Heart left ventricle (tissue), 13 donors: ENCODE measurements around the gene GTSE1.

Experiments
- POLR2A ChIP-seq, 2 donors: fragments of 450-650 bp; IDR thresholded peaks; one replicate each; pipeline ENCODE4 v1.6.1; 2017; ENCODE audit warnings: antibody characterized with exemption in 2 of 2, mild to moderate bottlenecking in 2 of 2, moderate library complexity in 2 of 2
- TF ChIP-seq, protein P1 (sequence below), 12 donors: fragments of 200-600 bp; sonication (generic) in 4 of 12; IDR thresholded peaks; one replicate each; pipeline versions ENCODE4 v1.5.0 to v1.8.0; 2018 to 2022; ENCODE audit warnings: antibody characterized with exemption in 12 of 12, mild to moderate bottlenecking in 5 of 12
- donor health status: ischemic (EF 13 %, LVEDD 7.1; RV severe dilation, severe dysfunction).
- donor health status: DM: no; HTN: yes; CAD: no.
- donor health status: DM: no; HTN: no; CAD: no.
- donor health status: ischemic (EF 25% LVEDD 6.9; RV normal size, moderate dysfunction).
- donor health status: ischemic (EF 25% LVEDD 5.7; RV mildly dilated, moderate dysfunction).
- donor health status: ischemic (EF 35%, LVEDD 5.7; RV mildly dilated, moderate dysfunction).
- donor health status: nonischemic (EF 11% LVEDD 7.7; RV severe dilation, severe dysfunction).
- donor health status: DM: yes; HTN: yes; CAD: no.
- donor health status: PGD.
- donor health status: ischemic (EF 29% LVEDD 5.4; RV normal size, mild dysfunction).
- donor health status: nonischemic (EF 23%, LVEDD 6.1; RV moderate dilation, normal function).

DNA sequence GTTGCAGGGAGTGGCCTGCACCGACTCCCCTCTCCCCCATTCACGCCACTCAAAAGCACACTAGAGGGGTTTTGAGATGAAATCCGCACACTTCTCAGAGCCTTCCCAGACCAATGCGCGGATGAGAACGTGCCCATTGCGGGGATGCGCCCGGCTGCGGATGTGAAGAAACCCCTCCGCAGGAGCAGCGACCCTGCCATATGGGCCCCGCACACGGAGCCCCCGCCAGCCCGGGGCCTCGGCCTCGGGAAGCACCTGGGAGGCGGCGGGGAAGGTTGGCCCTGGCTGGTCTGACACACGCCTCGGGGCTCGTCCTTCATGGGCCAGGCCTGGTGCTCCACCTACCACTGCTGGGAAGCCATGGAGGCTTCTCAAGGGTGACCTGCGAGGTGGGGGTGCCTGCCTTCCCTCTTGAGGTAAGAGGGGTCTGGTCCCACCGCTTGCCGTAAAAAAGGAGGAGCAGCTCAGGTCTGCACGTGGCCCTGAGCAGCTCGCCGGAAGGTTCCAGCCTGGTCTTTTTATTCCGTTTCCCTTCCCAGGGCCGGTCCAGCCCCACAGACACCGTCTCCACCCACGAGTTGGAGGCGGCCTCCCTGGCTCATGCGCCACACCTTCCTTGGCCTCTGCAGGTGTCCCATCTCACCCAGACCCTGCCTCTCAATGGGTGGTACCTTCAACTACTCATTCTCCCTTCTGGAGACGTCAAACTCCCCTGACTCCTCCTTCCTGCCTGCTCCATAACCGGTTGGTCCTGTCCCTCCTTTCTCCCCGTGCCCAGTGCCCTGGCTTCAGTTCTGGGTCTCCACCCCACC lies 78.2 kb downstream of the GTSE1 start:
- TF ChIP-seq, protein P1, sequence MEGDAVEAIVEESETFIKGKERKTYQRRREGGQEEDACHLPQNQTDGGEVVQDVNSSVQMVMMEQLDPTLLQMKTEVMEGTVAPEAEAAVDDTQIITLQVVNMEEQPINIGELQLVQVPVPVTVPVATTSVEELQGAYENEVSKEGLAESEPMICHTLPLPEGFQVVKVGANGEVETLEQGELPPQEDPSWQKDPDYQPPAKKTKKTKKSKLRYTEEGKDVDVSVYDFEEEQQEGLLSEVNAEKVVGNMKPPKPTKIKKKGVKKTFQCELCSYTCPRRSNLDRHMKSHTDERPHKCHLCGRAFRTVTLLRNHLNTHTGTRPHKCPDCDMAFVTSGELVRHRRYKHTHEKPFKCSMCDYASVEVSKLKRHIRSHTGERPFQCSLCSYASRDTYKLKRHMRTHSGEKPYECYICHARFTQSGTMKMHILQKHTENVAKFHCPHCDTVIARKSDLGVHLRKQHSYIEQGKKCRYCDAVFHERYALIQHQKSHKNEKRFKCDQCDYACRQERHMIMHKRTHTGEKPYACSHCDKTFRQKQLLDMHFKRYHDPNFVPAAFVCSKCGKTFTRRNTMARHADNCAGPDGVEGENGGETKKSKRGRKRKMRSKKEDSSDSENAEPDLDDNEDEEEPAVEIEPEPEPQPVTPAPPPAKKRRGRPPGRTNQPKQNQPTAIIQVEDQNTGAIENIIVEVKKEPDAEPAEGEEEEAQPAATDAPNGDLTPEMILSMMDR (IDR thresholded peaks at IDR 0.05): no peak
- no peak for TF ChIP-seq POLR2A (IDR thresholded peaks at IDR 0.05)
